HG03460 (cell line): Measurements from ENCODE around the gene EPDR1.
"Not testable (repeated sequence)": the region's sequence is repeated elsewhere in the genome, so short reads cannot be mapped to it uniquely, and the experiment has no call there.

Experiments used
- ATAC-seq: cut with Tn5 transposase; IDR thresholded peaks from one replicate; pipeline ENCODE4 v1.9.1; 2021; ENCODE audit not compliant: unreplicated experiment

The EPDR1 gene

GRCh38 chr7:37927773-37928444, 7.5 kb downstream of the EPDR1 start:
- no peak for ATAC-seq

GRCh38 chr7:37928878-37929277, 8.4 kb downstream of the EPDR1 start:
- no peak for ATAC-seq

GRCh38 chr7:37930226-37930948, 9.9 kb downstream of the EPDR1 start:
- ATAC-seq, result no peak

DNA sequence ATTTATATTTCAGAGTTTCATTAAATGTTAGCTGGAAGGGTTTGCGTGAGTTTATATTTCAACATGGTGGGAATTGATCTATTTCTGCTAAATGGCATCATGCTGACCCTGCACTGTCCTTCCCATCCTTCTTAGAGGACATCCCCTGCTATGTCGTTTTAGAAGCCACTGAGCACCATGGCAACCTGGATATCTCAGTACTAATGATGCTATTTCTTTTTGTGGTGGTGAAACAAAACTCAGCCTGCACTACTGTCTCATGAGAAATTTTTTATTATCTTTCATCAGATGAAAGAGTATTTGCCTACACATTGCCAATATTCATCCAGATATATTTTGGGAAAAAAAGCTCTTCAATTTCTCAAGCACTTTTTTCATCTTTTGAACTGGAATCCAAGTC, 12.1 kb downstream of the EPDR1 start:
- ATAC-seq, result no peak

GRCh38 chr7:37933018-37933566, 12.7 kb downstream of the EPDR1 start:
- no peak for ATAC-seq

- ATAC-seq, result no peak
Measured at GRCh38 chr7:37942934-37943610, 22.6 kb downstream of the EPDR1 start.

GRCh38 chr7:37943905-37944736, 23.7 kb downstream of the EPDR1 start:
- no peak for ATAC-seq

DNA sequence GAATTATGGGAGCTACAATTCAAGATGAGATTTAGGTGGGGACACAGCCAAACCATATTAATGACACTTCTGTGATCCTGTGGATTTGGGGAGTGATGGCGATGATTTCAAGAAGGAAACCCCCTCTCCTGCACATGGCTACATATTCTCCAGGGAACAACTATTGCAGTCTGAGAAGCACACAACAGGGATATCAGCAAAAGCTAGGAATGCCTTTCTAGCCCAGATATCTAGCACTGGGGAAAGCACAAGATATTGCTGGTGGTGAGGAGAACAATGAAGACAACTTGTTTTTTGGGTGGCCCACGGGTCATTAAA, 24.3 kb downstream of the EPDR1 start:
- ATAC-seq, result no peak

- ATAC-seq, result no peak
Measured at GRCh38 chr7:37945336-37945735, 24.9 kb downstream of the EPDR1 start.

- ATAC-seq, result no peak
Measured at GRCh38 chr7:37947138-37947940, 26.9 kb downstream of the EPDR1 start.

DNA sequence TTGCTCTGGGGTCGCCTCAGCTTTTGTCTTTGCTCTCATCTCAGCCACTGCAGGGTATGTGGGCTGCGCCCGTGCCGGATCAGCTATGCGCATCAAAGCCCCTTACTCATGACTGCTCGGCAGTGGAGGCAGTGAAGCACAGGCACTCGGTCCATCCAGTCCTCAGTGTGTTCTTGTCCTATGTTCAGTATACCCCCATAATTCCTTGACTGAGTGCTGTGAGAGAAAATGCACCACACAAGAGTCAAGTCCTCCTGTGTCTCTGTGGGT, 27.4 kb downstream of the EPDR1 start:
- ATAC-seq, result no peak

GRCh38 chr7:37952240-37952639, 31.8 kb downstream of the EPDR1 start:
- no peak for ATAC-seq

DNA sequence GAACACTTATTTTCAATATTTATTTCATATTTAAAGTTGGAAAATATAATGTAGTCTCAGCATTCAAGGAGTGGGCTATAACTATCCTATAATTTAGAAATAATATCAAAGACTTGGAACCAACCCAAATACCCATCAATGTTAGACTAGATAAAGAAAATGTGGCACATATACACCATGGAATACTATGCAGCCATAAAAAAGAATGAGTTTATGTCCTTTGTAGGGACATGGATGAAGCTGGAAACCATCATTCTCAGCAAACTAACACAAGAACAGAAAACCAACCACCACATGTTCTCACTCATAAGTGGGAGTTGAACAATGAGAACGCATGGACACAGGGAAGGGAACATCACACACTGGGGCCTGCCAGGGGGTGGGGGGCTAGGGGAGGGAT, 33.8 kb downstream of the EPDR1 start:
- ATAC-seq, result not testable (repeated sequence)

DNA sequence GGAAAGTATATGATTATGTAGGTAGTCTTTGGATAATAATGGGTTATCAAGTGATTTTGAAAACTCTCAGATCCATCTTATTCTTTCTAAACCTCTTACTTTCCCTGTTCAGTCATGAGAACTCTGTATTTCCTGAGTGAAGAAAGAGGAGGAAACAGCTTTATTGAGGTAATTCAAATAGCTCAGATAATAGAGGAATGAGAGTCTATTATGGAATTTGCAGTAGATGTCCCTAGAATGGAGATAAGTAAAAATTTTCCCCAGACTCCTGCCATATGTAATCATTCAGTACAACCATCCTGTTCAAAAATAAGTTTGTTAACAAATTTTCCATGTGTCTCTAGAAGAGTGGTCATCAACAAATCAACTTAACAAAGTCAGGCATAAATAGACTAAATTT, 36.4 kb downstream of the EPDR1 start:
- no peak for ATAC-seq

DNA sequence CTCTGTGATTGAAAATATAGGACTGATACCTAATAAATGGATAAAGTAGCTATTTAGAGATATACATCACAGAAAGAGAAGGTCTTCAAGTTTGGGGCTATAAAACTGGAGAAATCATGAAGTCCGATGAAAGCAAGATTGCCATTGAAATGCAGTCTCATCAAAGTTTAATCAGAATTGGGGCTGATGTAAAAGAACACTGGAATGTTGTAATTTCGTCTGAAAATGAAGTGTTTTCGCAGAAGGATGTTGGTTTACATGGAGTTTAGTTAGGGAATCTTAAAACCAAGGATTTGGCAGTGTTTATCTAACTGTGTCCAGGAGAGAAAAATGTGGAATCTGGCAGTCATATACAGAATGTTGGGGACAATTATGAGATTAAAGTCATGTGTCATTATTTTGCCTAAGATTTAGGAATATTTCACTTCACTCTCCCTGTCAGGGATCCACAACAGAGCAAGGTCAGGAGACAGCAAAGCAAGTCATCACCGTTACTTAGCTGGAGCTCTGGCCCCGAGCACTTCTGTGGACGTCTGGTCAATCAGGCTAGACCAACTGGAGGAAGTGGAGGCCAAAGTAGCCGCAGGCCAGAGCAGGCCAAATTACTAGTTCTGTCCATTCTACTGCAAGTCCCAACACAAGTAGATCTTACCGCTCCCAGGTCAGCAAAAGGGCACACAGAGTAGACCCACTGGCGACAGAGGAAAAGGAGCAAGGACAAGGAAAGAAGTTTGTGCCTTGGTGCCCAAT, 37.0 kb downstream of the EPDR1 start:
- no peak for ATAC-seq

GRCh38 chr7:37960483-37960882, 40.0 kb downstream of the EPDR1 start:
- no peak for ATAC-seq

GRCh38 chr7:37961251-37961650, 40.8 kb downstream of the EPDR1 start:
- ATAC-seq, result no peak

DNA sequence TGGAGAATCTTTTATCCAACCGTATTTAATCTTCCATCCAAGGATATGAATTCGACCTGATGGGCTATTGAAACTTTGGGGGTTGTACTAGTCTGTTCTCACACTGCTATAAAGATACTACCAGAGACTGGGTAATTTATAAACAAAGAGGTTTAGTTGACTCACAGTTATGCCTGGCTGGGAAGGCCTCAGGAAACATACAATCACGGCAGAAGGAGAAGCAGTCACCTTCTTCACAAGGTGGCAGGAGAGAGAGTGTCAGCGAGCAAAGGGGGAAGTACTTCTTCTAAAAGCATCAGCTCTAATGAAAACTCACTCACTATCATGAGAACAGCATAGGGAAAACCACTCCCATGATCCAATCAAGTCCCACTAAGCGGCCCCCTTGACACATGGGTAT, 43.8 kb downstream of the EPDR1 start:
- ATAC-seq, result no peak

DNA sequence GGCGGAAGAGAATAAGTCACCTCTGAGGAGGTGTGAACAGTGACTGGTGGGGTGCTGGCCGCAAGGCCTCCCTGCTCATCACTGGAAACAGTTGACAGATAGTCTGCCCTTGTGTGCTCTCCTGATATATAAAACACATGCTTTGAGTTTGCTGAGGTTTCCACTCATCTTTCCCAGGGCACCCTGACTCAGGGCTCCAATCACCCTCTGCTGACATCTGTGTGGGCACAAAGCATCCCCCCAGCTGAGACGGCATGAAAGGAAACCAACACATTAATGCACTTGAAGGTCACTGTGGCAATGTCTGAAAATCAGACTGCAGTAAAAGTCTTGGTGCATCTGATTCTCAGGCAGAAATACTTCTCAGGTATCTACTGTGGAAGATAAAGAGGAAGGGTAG, 49.8 kb downstream of the EPDR1 start:
- no peak for ATAC-seq

GRCh38 chr7:37971491-37971890, 51.1 kb downstream of the EPDR1 start:
- no peak for ATAC-seq
